ACHN (cell line): Measurements from ENCODE around the gene GRIN3B.
A peak's percentile ranks its signal among the peaks of the same experiment; 100 is the strongest.

Experiments
- DNase-seq: peaks from one replicate; pipeline ENCODE4 v3.0.0-alpha.2; 2015
- in situ Hi-C: cut with HindIII; loops from 2 replicates; pipeline ENCODE4 v1.10.0; 2017; ENCODE audit warnings: low sequenced_read_pairs, low pct_ligation_motif_present, low pct_unique_long_range_greater_than_20kb

GRIN3B gene

DNA sequence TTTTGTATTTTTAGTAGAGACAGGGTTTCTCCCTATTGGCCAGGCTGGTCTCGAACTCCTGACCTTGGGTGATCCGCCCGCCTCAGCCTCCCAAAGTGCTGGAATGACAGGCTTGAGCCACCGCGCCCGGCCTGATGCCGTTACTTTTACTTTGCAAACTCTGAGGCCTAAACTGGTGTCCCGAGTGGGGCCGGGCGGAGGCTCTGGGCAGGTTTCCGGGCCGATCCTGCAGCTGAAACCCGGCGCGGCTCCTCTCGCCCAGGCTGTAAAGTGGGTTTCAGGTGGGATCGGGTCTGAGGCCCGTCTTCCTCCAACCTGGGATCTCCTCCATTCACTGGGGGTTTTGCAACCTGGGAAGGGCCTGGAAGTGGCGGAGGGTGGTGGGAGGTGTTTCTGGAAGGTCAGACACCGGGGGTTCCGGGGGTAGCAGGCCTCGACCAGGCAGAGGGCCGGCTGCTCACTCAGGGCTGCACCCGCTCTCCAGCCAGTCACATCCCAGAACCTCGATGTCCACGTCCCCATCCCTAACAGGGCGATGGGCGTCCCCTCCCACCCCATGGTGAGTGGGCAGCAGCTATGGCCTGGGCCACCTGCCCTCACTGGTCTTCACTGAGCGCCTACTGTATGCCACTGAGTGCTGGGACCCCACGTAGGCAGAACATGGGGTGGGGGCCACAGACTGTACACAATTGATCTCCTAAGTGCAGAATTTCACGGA lies 37.4 kb upstream of the GRIN3B start:
- in situ Hi-C loops, result no loop called here
- DNase-seq, result no peak

DNA sequence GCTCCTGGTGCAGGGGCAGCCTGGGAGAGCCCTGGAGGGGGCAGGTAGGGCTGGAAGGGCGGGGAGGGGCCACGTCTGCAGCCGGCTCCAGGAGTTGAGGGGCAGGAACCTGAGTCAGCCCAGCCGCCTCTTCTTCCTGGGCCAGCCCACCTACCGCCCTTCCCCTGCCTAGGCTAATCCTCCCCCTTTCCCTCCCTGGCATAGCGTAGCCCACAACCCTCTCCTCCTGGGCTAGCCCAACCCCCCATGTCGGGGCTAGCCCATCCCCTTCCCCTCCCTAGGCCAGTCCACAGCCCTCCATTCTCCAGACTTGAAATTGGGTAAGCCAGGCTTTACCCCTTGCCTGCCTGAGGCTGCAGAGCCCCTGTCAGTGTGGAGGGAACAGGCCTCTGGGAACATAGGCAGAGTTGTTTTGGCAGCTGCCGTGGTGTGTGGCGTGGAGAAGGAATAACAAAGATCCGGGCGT lies 36.7 kb upstream of the GRIN3B start:
- no peak for DNase-seq
- in situ Hi-C loops, result no loop called here

DNA sequence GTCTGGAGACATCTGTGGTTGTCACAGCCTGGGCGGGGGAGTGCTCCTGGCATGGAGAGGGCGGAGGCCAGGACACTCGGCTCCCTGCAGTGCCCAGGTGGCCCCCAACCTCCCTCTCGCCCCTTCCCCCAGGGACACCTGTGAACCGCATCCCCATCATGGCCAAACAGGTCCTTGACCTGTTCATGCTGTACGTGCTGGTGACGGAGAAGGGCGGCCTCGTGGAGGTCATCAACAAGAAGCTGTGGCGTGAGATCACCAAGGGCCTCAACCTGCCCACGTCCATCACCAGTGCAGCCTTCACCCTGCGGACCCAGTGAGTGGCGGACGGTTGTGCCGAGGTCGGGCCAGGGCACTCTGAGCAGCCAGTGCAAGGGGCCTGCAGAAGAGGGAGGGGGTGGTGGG lies 36.1 kb upstream of the GRIN3B start:
- in situ Hi-C loops, result no loop called here
- no peak for DNase-seq

DNA sequence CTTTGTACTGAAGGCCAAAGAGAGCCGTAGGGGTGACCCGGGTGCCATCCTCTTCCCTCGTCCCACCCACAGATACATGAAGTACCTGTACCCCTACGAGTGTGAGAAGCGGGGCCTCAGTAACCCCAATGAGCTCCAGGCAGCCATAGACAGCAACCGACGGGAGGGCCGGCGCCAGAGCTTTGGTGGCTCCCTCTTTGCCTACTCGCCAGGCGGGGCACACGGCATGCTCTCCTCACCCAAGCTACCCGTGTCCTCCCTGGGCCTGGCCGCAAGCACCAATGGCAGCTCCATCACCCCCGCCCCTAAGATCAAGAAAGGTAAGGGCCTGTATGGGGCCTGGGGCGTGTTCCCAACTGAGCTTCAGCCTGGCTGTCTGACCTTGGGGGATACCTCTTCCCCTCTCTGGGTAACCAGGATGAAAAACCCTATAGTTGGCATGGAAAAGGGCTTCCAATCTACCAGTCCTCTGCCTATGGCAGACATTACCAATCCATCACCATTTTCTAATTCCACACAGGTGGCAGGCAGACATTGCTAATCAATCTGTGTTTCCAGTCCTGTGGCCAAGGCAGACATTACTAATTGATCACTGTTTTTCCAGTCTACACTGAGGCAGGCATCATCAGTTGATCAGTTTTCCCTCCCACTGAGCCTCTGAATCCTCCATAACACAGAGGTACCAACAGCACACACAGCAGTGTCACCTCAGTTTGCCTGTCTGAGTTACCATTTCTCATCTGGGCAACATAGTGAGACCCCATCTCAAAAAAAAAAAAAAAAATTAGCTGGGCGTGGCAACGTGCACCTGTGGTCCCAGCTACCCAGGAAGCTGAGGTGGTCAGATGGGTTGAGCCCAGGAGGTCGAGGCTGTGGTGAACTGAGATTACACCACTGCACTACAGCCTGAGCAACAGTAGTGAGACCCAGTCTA lies 35.2 kb upstream of the GRIN3B start:
- in situ Hi-C loops, result no loop called here
- peak; percentile 25 for DNase-seq

DNA sequence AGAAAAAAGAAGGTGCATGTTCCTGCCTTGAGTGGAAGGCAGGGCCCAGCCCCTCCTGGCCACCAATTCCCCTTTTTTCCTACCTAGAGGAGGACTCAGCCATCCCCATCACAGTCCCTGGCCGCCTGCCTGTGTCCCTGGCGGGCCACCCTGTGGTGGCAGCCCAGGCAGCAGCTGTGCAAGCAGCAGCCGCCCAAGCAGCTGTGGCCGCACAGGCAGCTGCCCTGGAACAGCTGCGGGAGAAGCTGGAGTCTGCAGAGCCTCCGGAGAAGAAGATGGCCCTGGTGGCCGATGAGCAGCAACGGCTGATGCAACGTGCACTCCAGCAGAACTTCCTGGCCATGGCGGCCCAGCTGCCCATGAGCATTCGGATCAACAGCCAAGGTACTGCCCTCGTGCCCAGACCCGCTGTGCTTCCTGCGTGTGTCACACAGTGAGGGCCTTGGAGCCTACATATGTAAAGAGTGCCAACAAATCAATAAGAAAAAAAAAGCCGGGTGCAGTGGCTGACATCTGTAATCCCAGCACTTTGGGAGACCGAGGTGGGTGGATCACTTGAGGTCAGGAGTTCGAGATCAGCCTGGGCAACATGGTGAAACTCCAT lies 33.6 kb upstream of the GRIN3B start:
- no peak for DNase-seq
- in situ Hi-C loops, result no loop called here

DNA sequence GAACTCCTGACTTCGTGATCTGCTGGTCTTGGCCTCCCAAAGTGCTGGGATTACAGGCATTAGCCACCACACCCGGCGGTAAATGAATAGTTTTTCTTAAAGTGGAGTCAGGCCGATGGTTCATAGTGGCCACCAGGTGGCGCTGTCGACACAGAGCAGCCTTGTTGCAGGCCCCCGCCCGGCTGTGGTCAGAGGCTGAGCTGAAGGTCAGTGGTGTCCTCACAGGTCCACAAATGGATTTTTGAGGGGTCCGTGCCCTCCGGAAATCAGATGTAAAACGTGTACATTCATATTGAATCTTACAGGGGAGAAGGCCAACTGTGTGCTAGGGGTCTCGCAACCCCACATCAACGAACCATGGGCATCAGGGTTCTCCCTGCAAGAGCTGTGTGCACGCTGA lies 29.5 kb upstream of the GRIN3B start:
- no peak for DNase-seq
- in situ Hi-C loops, result no loop called here

DNA sequence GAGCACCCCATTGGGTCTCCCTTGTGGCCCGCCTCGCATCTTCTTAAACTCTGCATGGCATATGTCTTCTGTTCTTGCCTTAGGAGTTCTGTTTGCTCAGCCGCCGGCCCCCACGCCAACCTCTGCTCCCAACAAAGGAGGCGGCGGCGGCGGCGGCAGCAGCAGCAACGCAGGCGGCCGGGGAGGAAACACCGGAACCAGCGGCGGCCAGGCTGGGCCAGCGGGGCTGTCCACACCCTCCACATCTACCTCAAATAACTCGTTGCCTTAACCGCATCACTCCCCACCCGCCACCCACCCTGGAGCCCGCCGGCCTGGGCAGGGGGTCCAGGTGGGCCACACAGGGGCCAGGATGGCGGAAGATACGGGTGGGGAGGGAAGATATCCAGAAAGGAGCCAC lies 28.4 kb upstream of the GRIN3B start:
- in situ Hi-C loops, result no loop called here
- DNase-seq, result no peak

DNA sequence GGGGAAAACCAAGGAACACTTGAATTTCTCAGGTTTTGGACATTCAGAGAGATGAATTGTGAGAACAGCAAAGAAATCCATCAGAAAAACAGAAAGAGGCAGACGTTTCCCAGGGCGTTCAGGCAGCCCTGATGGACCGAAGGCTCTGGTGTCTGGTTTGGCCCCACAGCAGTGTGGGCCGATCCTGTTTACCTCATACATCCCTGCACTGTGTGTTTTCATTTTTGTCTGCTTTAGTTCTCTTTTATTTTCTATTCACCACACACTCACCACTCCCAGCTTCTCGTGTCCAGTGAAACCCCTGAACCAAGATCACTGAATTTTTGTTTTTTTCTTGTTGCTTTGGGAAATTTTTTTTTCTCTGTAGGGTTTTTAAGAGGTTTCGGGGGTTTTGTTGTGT lies 27.9 kb upstream of the GRIN3B start:
- in situ Hi-C loops, result no loop called here
- DNase-seq, result no peak

DNA sequence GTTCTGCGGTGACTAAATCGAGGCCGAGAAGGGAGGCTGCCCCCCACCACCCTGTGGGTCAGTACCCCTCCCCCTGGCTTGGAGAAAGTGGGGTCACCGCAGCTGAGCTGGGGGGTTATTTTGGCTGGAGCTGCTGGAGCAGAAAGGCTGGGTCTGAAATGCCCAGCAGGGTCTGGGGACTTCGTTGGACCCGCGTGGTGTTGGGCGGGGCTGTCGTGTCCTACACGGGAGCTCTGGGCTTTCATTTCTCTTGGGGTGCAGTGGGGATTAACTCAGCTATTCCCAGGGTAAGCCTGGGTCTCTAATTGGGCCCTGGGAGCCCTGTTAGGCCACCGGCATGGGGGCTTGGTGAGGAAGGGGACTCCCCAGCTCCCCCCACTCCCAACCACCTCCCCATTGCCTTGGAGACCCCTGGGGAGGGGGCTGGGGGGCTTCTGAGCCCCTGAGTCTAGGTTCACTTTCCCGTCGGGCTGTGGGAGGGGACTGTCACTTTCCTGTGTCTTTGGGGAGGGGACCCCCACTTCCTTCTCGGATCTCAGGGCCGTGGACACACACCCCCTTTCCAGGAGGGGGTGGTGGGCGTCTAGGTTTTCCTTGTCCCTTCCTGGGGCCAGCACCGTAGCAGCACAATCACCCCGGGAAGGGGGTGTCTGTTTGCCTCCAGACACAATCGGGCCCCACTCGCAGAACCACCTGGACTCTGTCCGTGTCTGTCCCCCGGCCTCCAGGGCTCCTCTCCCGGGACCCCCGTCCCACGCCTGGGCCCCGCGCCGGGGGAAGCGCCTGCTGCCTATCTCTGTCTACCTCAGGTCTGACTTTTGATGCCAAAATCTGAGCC lies 26.3 kb upstream of the GRIN3B start:
- in situ Hi-C loops, result no loop called here
- no peak for DNase-seq

DNA sequence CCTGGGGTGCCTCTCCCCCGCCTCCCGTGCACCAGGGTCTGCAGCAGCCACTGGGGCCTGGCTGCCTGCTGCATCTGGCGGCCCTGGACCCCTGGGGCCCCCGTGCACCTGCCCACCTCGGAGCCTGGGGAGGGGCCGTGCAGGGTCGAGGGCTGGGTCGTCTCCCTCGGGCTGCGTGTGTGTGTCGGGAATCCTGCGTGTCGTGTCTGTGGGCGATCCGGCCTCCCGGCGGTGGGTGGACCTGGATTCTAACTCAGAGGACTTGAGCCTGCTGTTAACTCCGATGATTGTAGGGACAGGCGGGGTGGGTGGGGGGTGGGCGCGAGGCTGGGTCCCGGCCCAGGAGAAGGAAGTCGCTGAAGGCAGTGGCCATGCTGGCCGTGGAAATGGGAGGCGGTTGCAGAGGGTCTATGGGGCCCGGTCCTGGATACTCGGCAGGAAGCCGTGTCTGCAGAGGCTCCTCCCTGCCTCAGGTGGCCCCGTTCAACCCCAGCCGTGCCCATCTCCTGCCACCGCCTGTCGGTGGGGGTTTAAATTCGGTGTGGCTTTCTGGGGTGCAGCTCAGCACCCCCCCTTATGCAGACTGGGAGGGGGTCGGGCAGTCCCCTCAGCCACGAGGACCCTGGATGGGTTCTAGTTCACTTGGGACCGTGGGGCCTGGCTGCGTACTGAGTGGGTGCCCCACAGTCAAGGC lies 25.5 kb upstream of the GRIN3B start:
- no peak for DNase-seq
- in situ Hi-C loops, result no loop called here

DNA sequence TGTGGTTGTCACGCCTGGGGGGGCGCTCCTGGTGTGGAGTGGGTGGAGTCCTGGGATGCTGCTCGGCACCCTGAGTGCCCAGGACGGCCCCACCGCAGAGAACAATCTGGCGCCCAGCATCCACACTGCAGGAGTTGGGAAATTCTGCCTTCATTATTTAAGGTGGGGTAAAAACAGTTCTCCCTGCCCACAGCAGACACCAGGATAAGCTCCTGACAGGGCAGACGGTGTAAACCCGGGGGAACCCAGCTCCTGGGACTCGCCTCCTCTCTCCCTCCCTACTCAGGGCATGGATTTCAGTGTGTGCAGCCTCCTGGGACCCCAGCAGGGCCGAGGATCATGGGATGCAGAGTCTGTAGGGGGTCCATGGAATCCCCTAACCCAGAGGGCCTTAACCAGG lies 23.7 kb upstream of the GRIN3B start:
- no peak for DNase-seq
- in situ Hi-C loops, result no loop called here

DNA sequence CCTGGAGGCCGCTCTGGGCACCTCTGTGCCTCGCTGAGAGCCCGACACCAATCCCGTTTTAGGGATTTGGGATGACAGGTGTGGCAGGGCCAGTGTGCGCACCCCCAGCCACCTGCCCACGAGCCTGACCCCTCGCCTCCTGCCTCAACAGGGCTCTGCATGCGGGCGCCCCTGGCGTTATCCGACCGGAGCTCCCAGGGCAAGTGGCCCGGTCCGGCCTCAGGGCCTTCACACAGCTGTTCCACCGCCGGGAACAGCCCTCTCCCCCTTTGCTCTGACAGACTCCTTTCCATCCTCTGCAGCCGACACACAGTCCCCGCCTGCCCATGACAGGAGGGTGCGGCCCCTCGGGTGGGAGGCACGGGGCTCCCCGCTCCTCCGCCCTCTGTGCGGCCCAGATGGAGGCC lies 23.2 kb upstream of the GRIN3B start:
- in situ Hi-C loops, result no loop called here
- DNase-seq, result no peak

DNA sequence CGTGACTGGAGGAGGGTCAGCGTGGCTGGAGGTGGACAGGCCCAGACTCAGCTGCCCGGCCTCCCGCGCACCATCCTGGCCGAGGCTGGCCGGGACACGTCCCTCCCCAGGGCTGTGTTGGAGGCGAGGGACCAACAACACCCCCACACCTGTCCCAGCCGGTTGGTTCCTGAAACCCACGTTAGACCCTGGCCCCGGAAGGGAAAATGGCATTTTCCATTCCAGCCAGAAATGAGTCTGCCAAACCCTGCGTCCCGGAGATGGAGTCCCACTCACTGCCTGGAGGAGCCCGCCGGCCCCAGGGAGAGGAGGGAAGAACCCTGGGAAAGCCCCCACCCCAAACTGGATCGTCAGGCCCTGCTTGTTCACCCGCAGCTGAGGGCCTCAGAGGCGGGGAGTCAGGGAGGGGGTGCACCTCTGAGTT lies 20.9 kb upstream of the GRIN3B start:
- in situ Hi-C loops, result no loop called here
- DNase-seq, result no peak

DNA sequence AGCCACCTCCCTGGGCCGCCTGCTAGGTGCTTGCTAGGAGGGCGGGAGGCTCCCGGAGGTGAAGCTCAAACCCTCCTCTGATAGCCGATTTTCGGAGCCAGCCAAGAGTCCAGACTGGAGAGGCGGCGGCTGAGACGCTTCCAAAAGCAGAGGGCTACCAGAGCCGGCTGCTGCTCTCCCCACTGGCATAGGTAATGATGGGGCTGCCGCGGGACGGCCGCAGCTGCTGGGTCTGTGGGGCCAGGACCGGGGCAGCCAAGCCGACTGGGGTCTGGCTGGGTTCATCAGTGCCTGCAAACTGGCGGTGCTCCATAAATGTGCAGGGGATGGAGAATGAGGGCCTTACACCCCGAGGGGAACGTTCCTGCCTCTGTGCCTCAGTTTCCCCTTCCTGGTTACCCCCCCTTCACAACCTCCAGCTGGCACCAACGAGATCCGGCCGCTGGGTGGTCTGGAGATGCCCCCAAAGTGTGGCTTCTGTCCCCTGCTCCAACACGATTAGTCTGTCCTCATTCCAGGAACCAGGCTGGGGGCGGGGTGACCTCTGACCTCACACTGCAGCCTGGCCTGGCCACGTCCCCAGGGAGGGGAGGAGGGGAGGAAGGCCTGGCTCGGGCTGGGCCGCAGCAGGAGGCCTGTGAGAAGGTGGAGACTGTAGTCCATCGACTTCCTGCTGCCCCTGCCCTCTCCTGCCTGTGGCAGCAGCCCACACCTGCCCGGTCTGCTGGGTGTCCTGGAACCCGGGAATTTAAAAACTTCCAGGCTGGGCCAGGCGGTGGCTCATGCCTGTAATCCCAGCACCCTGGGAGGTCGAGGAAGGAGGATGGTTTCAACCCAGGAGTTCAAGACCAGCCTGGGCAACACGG lies 19.9 kb upstream of the GRIN3B start:
- in situ Hi-C loops, result no loop called here
- DNase-seq, result no peak

DNA sequence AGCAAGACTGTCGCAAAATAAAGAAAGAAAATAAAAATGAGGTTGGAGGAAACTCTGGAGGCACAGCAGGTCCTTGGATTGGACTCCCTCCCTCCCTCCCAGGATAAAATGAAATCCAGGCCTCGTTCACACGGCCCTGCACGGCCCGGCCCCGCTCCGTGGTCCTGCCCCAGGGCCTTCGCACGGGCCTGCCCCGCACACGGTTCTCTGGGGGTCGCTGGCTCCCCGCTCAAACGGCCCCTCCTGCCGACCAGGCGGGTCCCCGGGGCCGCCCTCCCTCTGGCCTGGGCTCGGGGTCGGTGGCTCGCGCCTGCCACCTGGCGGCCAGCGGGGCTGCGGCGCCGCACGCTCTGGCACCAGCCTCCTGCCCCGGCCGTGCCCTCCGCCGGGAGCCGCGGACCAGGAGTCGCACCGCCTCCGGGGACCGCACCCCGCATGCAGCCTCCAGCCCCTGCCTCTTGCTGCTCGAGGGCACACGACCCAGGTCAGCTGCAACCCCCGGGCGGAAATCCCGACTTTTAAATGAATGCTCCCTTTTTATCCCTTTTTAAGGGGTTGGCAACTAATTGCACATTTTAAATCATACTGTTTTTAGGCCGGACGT lies 17.6 kb upstream of the GRIN3B start:
- peak; percentile 65 for DNase-seq
- in situ Hi-C loops, result no loop called here

DNA sequence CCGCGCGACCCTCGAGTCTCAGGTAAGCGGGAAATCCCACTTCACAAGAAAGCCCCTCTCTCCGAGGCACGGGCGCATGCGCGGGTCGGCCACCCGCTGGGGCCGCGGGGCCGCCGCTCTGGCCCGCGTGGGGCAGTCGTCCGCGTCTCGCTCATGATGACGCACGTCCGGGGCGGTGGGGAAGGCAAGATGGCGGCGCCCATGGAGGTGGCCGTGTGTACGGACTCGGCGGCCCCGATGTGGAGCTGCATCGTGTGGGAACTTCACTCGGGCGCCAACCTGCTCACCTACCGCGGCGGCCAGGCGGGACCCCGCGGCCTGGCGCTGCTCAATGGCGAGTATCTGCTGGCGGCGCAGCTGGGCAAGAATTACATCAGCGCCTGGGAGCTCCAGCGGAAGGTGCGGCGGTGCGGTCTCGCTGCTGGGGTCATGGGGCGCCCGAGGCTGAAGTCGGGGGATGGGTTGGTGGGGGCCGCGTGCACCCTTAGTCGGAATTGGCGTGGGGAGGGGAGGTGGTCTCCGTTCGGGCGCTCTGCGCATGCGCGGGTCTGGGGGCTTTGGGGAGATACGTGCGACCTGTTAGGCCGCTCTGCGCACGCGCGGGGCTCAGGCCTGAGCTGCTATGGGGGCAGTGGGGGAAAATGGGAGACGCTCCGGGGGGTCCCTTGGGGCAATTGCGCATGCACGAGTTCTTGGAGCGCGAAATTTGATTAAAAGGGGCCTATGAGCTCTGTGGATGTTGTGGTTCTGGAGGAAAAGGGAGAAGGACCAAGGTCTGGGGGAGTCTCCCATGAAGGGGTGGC lies 15.9 kb upstream of the GRIN3B start, which contains the start of gene WDR18:
WDR18 (plus strand) TSS at position 181 of the 803 bp plus-strand sequence; CDS start at position 190, 9 bp downstream.
- in situ Hi-C loops, result no loop called here
- DNase-seq, result peak; percentile 87
